CD14-positive monocyte (primary cell): Measurements from ENCODE around the gene TARM1. TPM values are rescaled to one million over a fixed set of nuclear protein-coding genes. Genes with fewer than 3 reads are reported as not detected.

Experiments
- DNase-seq, 3 donors: peaks; one replicate each; pipeline ENCODE4 v3.0.0-alpha.2; 2011 to 2022
- H2AFZ ChIP-seq: 2 replicates; pipeline ENCODE4 v1.6.0; 2012; ENCODE audit warnings: mild to moderate bottlenecking, low read depth, low read length, inconsistent platforms; ENCODE audit not compliant: insufficient read depth, poor library complexity, severe bottlenecking
- H3K27ac ChIP-seq, 2 donors: 1 replicate in 1 of 2; 2 replicates in 1 of 2; pipeline ENCODE4 v1.5.1; 2012 to 2013; ENCODE audit warnings: low read length in 2 of 2, control low read depth in 1 of 2, inconsistent platforms in 1 of 2, low read depth in 1 of 2, mild to moderate bottlenecking in 1 of 2
- H3K27me3 ChIP-seq, 2 donors: one replicate each; pipeline versions ENCODE4 v1.6.0 to v1.6.1; 2011 to 2013; ENCODE audit warnings: low read length in 2 of 2; ENCODE audit not compliant: control insufficient read depth in 2 of 2, insufficient read depth in 2 of 2
- H3K36me3 ChIP-seq, 2 donors: replicated peaks in 1 of 2; 1 replicate in 1 of 2; 2 replicates in 1 of 2; pipeline versions ENCODE4 v1.5.1 to v1.6.1; 2012 to 2013; ENCODE audit warnings: low read length in 2 of 2, control low read depth in 1 of 2, inconsistent platforms in 1 of 2, mild to moderate bottlenecking in 1 of 2; ENCODE audit not compliant: insufficient read depth in 2 of 2, control insufficient read depth in 1 of 2
- H3K4me1 ChIP-seq, 2 donors: 1 replicate in 1 of 2; 2 replicates in 1 of 2; pipeline versions ENCODE4 v1.5.1 to v1.6.1; 2012 to 2013; ENCODE audit warnings: low read length in 2 of 2, control low read depth in 1 of 2, inconsistent platforms in 1 of 2, mild to moderate bottlenecking in 1 of 2, moderate library complexity in 1 of 2; ENCODE audit not compliant: insufficient read depth in 2 of 2, control insufficient read depth in 1 of 2
- H3K4me2 ChIP-seq: replicated peaks from 2 replicates; pipeline ENCODE3; 2012; ENCODE audit warnings: low read length, moderate library complexity, mild to moderate bottlenecking; ENCODE audit not compliant: poor library complexity, severe bottlenecking; ENCODE audit errors: extremely low read depth
- H3K4me3 ChIP-seq, 3 experiments: fragments of 200-600 bp in 1 of 3; sonication (generic) in 1 of 3; replicated peaks in 1 of 3; 1 replicate in 2 of 3; 2 replicates in 1 of 3; pipeline ENCODE4 v1.5.1; 2011 to 2013; ENCODE audit warnings: low read length in 3 of 3, mild to moderate bottlenecking in 3 of 3, control low read depth in 2 of 3, low read depth in 2 of 3, inconsistent platforms in 1 of 3, moderate library complexity in 1 of 3
- H3K79me2 ChIP-seq: 2 replicates; pipeline ENCODE4 v1.6.0; 2012; ENCODE audit warnings: mild to moderate bottlenecking, control low read depth, inconsistent platforms, low read length, moderate library complexity; ENCODE audit not compliant: insufficient read depth
- H3K9ac ChIP-seq: 2 replicates; pipeline ENCODE4 v1.6.0; 2017; ENCODE audit warnings: low read length, mild to moderate bottlenecking; ENCODE audit not compliant: insufficient read depth, poor library complexity, severe bottlenecking
- H3K9me3 ChIP-seq, 2 donors: replicated peaks in 1 of 2; 1 replicate in 1 of 2; 2 replicates in 1 of 2; pipeline versions ENCODE4 v1.5.1 to v1.6.1; 2012 to 2013; ENCODE audit warnings: low read length in 2 of 2, control low read depth in 1 of 2; ENCODE audit not compliant: control insufficient read depth in 1 of 2, insufficient read depth in 1 of 2
- H4K20me1 ChIP-seq: 2 replicates; pipeline ENCODE4 v1.6.0; 2012; ENCODE audit warnings: mild to moderate bottlenecking, low read length, control low read depth, moderate library complexity; ENCODE audit not compliant: insufficient read depth
- H3K27ac Mint-ChIP-seq, 7 donors: one replicate each; pipeline ENCODE4 v1.8.0; 2020; ENCODE audit warnings: mild to moderate bottlenecking in 7 of 7, mixed read lengths in 7 of 7, moderate library complexity in 6 of 7, inconsistent platforms in 2 of 7
- H3K27me3 Mint-ChIP-seq, 3 donors: one replicate each; pipeline ENCODE4 v1.8.0; 2021 to 2022; ENCODE audit warnings: low read depth in 3 of 3, mild to moderate bottlenecking in 3 of 3, mixed read lengths in 3 of 3, moderate library complexity in 3 of 3, inconsistent platforms in 1 of 3
- H3K36me3 Mint-ChIP-seq, 2 donors: one replicate each; pipeline ENCODE4 v1.8.0; 2020; ENCODE audit warnings: mixed read lengths in 2 of 2, inconsistent platforms in 1 of 2, mild to moderate bottlenecking in 1 of 2
- H3K4me1 Mint-ChIP-seq: one replicate; pipeline ENCODE4 v1.8.0; 2020; ENCODE audit warnings: mild to moderate bottlenecking, mixed read lengths
- H3K4me3 Mint-ChIP-seq, 2 donors: one replicate each; pipeline ENCODE4 v1.8.0; 2020; ENCODE audit warnings: mild to moderate bottlenecking in 2 of 2, mixed read lengths in 2 of 2, moderate library complexity in 1 of 2
- H3K9me3 Mint-ChIP-seq, 7 donors: one replicate each; pipeline ENCODE4 v1.8.0; 2020 to 2022; ENCODE audit warnings: mixed read lengths in 7 of 7, mild to moderate bottlenecking in 6 of 7, moderate library complexity in 6 of 7, inconsistent platforms in 2 of 7
- WGBS: methylation state at CpG from one replicate; pipeline ENCODE4 v1.1.5; 2013; ENCODE audit warnings: missing lambda C conversion rate; ENCODE audit not compliant: insufficient coverage; 5-methylcytosine and 5-hydroxymethylcytosine counted together
- intact Hi-C, 2 donors: fragments of 100-400 bp; cut with micrococcal nuclease; formaldehyde crosslinking; loops; one replicate each; pipeline versions ENCODE4 v1.15.0 to v1.15.1; 2023
- polyA plus RNA-seq, 3 donors: library from polyadenylated mRNA; depleted of rRNA in 1 of 3; unstranded in 2 of 3; stranded (reverse) in 1 of 3; fragments of 300-500 nt in 2 of 3; fragments of >200 nt in 1 of 3; fragmentation: Illumina TruSeq in 2 of 3; gene quantifications; 1 replicate in 2 of 3; 2 replicates in 1 of 3; pipeline ENCODE4 v1.2.3, GENCODE V29; 2012 to 2021
- TF ChIP-seq, protein P1 (sequence below): fragments of 200-600 bp; IDR thresholded peaks from one replicate; pipeline ENCODE4 v1.8.0; 2022; ENCODE audit warnings: antibody characterized with exemption, mild to moderate bottlenecking

Gene TARM1
- polyA plus RNA-seq, 3 donors, result 0.89 to 1.2 TPM; not detected in 1

DNA sequence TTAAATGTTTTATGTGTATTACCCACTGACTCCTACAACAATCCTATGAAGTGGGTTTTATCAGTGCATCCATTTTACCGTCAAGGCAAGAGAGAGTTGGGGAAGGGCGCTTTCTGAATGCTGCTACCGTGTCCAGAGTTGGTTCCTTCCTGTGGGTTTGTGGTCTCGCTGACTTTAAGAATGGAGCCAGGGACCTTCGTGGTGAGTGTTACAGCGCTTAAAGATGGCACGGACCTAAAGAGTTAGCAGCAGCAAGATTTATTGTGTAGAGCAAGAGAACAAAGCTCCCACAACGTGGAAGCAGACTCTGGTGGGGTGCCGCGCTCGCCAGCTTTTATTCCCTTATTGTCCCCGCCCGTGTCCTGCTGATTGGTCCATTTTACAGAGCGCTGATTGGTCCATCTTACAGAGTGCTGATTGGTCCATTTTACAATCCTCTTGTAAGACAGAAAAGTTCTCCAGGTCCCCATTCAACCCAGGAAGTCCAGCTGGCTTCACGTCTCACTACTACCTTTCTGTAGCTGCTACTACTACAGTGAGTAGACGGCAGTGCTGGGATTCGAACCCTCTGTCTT is 13.3 kb upstream of the TARM1 start:
- intact Hi-C loops, result loop anchor here in 1 of 2 donors (10.0 kb wide), 1 partner anchor 50 kb away; no protein-coding TSS in a partner anchor
- Histone ChIP-seq H4K20me1 (peaks cover 31% of the 10 kb centered on the region), H3K4me2 (peak overlapping the region; percentile 13)

DNA sequence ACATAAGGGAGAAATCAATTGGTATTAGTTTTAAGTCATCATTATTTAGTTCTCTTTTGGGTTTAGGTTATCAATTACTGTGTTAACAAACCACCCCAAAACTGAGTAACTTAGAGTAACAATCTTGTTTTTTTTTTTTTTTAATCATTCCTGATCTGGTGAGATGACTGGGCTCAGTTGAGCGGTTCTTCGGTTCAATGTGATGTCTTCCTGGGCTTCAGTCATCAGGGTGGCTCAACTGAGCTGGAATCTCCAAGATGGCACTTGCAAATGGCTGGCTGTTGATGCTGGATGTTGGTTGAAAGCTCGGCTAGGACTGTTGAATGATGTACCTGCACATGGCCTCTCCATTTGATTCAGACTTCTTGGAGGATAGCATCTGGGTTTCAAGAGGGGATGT is 3.2 kb upstream of the TARM1 start:
- Mint-ChIP-seq H3K9me3 (peaks cover 5 to 27% (median 13%) of the 10 kb centered on the region in 7 donors), H3K27me3 (peaks cover 4 to 17% (median 17%) of the 10 kb centered on the region in 3 donors), H3K4me3 (no peak overlapping the region), H3K27ac (no peak overlapping the region), H3K4me1 (peaks cover 9% of the 10 kb centered on the region), H3K36me3 (peaks cover 0 to 3% of the 10 kb centered on the region in 2 donors)
- Histone ChIP-seq H3K36me3 (no peaks in the 10 kb centered on the region), H3K4me2 (no peak overlapping the region), H3K27me3 (no peaks in the 10 kb centered on the region), H3K27ac (no peak overlapping the region), H2AFZ (no peak overlapping the region), H3K4me3 (no peak overlapping the region), H4K20me1 (no peaks in the 10 kb centered on the region), H3K9ac (no peak overlapping the region), H3K4me1 (peaks cover 7 to 12% of the 10 kb centered on the region in 2 donors), H3K79me2 (no peaks in the 10 kb centered on the region), H3K9me3 (peaks cover 11 to 20% of the 10 kb centered on the region in 2 donors)
- TF ChIP-seq, protein P1, sequence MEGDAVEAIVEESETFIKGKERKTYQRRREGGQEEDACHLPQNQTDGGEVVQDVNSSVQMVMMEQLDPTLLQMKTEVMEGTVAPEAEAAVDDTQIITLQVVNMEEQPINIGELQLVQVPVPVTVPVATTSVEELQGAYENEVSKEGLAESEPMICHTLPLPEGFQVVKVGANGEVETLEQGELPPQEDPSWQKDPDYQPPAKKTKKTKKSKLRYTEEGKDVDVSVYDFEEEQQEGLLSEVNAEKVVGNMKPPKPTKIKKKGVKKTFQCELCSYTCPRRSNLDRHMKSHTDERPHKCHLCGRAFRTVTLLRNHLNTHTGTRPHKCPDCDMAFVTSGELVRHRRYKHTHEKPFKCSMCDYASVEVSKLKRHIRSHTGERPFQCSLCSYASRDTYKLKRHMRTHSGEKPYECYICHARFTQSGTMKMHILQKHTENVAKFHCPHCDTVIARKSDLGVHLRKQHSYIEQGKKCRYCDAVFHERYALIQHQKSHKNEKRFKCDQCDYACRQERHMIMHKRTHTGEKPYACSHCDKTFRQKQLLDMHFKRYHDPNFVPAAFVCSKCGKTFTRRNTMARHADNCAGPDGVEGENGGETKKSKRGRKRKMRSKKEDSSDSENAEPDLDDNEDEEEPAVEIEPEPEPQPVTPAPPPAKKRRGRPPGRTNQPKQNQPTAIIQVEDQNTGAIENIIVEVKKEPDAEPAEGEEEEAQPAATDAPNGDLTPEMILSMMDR, result no peak
- intact Hi-C loops, result no loop called here
- 100% methylated on average over 3 of the region's 3 CpGs for WGBS
- DNase-seq, result no peak

More for the DNA sequence above, 13.3 kb upstream of the TARM1 start:
- Mint-ChIP-seq H3K27me3 (peaks cover 0 to 16% (median 9%) of the 10 kb centered on the region in 3 donors), H3K27ac (no peak overlapping the region), H3K4me1 (peaks cover 38% of the 10 kb centered on the region), H3K4me3 (no peak overlapping the region), H3K9me3 (peaks cover 0 to 13% (median 7%) of the 10 kb centered on the region in 7 donors), H3K36me3 (peaks cover 17 to 31% of the 10 kb centered on the region in 2 donors)
- no peak overlapping the region for H3K4me3 ChIP-seq
- no peak for DNase-seq
- H2AFZ ChIP-seq, result no peak overlapping the region
- peaks cover 5 to 9% of the 10 kb centered on the region in 2 donors for H3K9me3 ChIP-seq
- H3K27ac ChIP-seq, result no peak overlapping the region
- TF ChIP-seq, protein P1, result no peak
- WGBS, result 31% methylated on average over 15 of the region's 17 CpGs
- no peaks in the 10 kb centered on the region for H3K27me3 ChIP-seq
- peaks cover 41% of the 10 kb centered on the region for H3K79me2 ChIP-seq
- peaks cover 8 to 16% of the 10 kb centered on the region in 2 donors for H3K36me3 ChIP-seq
- no peak overlapping the region for H3K9ac ChIP-seq
- H3K4me1 ChIP-seq, result peaks cover 48 to 54% of the 10 kb centered on the region in 2 donors
